Sigmoid colon (tissue), 7 donors: ENCODE results near the gene CLCN4. TPM values are rescaled to one million over a fixed set of nuclear protein-coding genes. Genes with fewer than 3 reads are reported as not detected.

ENCODE experiments used
- DNase-seq: peaks from one replicate; pipeline ENCODE4 v3.0.0-alpha.2; 2019
- H3K27ac ChIP-seq, 4 donors: fragments of 200-600 bp; sonication (generic); one replicate each; pipeline ENCODE4 v1.5.1; 2016 to 2019; ENCODE audit warnings: mild to moderate bottlenecking in 1 of 4
- H3K27me3 ChIP-seq, 3 donors: fragments of 200-600 bp; sonication (generic); one replicate each; pipeline ENCODE4 v1.5.1; 2019; ENCODE audit warnings: mild to moderate bottlenecking in 1 of 3
- H3K36me3 ChIP-seq, 4 donors: fragments of 200-600 bp; sonication (generic); one replicate each; pipeline ENCODE4 v1.5.1; 2016 to 2019
- H3K4me1 ChIP-seq, 4 donors: fragments of 200-600 bp; sonication (generic); one replicate each; pipeline ENCODE4 v1.5.1; 2017 to 2019
- H3K4me3 ChIP-seq, 4 donors: fragments of 200-600 bp; sonication (generic); one replicate each; pipeline ENCODE4 v1.5.1; 2017 to 2019; ENCODE audit warnings: mild to moderate bottlenecking in 2 of 4, moderate library complexity in 1 of 4
- H3K9me3 ChIP-seq, 4 donors: fragments of 200-600 bp in 3 of 4; sonication (generic) in 3 of 4; one replicate each; pipeline versions ENCODE4 v1.5.1 to v1.6.1; 2013 to 2019
- EP300 ChIP-seq, 4 donors: sonication (generic); formaldehyde crosslinking; IDR thresholded peaks; one replicate each; pipeline ENCODE4 v1.6.1; 2017; ENCODE audit warnings: antibody characterized with exemption in 4 of 4
- POLR2A ChIP-seq, 2 donors: fragments of 450-650 bp; IDR thresholded peaks; one replicate each; pipeline ENCODE4 v1.6.1; 2016; ENCODE audit warnings: antibody characterized with exemption in 2 of 2, mild to moderate bottlenecking in 2 of 2, moderate library complexity in 2 of 2
- POLR2AphosphoS5 ChIP-seq, 4 donors: sonication (generic); formaldehyde crosslinking; IDR thresholded peaks; one replicate each; pipeline ENCODE4 v1.6.1; 2017; ENCODE audit warnings: antibody characterized with exemption in 4 of 4
- WGBS, 2 donors: extraction: QIAGEN DNeasy Blood & Tissue Kit; methylation state at CpG; one replicate each; pipeline ENCODE4 v1.1.7; 2013; 5-methylcytosine and 5-hydroxymethylcytosine counted together
- intact Hi-C: fragments of 100-400 bp; cut with DNase I; formaldehyde crosslinking; loops from one replicate; pipeline ENCODE4 v1.15.1; 2023
- polyA plus RNA-seq, 3 donors: library from polyadenylated mRNA; stranded (reverse); fragments of 200-250 nt; gene quantifications; one replicate each; pipeline ENCODE4 v1.2.3, GENCODE V29; 2013
- total RNA-seq, 4 donors: library from RNA; depleted of rRNA; stranded (reverse); fragments of >200 nt; gene quantifications; one replicate each; pipeline ENCODE4 v1.1.0, GENCODE V29; 2016
- TF ChIP-seq, protein P1 (sequence below), 4 experiments: fragments of 450-650 bp in 3 of 4; fragments of 200-600 bp in 1 of 4; IDR thresholded peaks; one replicate each; pipeline ENCODE4 v1.5.1; 2016 to 2019; ENCODE audit warnings: antibody characterized with exemption in 4 of 4, mild to moderate bottlenecking in 3 of 4, moderate library complexity in 2 of 4
- donor health status: healthy with polysubstance abuse.
- donor health status: Bipolar disorder and iron deficiency.
- donor health status: healthy.

Gene CLCN4
- total and polyA plus RNA-seq, 7 donors: under 0.01 to 1.1 (median 0.71) TPM

DNA sequence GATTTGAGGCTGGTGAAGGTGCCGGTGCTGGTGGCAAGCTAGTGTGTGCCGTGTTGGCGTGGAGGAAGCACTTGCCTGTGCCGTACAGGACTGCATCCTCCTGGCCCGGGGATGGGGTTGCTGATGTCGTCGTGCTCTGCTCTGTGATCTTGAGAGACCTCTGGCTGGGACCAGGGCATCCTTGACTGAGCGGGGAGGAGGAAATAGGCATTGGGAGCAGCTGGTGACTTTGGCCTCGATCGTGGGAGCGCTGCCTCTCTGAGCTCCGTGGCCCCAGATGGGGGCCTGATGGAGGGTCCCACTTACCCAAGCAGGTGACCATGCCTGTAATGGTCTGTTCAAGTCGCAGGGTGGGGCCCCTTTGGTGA, 31.5 kb upstream of the CLCN4 start:
- no peak overlapping the region for H3K27ac ChIP-seq
- intact Hi-C loops: no loop called here
- peaks cover 0 to 28% (median 2%) of the 10 kb centered on the region in 4 donors for H3K36me3 ChIP-seq
- H3K9me3 ChIP-seq: no peaks in the 10 kb centered on the region
- TF ChIP-seq, protein P1, sequence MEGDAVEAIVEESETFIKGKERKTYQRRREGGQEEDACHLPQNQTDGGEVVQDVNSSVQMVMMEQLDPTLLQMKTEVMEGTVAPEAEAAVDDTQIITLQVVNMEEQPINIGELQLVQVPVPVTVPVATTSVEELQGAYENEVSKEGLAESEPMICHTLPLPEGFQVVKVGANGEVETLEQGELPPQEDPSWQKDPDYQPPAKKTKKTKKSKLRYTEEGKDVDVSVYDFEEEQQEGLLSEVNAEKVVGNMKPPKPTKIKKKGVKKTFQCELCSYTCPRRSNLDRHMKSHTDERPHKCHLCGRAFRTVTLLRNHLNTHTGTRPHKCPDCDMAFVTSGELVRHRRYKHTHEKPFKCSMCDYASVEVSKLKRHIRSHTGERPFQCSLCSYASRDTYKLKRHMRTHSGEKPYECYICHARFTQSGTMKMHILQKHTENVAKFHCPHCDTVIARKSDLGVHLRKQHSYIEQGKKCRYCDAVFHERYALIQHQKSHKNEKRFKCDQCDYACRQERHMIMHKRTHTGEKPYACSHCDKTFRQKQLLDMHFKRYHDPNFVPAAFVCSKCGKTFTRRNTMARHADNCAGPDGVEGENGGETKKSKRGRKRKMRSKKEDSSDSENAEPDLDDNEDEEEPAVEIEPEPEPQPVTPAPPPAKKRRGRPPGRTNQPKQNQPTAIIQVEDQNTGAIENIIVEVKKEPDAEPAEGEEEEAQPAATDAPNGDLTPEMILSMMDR (IDR thresholded peaks at IDR 0.05): no peak
- no peak for TF ChIP-seq POLR2AphosphoS5 (IDR thresholded peaks at IDR 0.05)
- no peak for TF ChIP-seq EP300 (IDR thresholded peaks at IDR 0.05)
- TF ChIP-seq POLR2A (IDR thresholded peaks at IDR 0.05): no peak
- no peak overlapping the region for H3K4me3 ChIP-seq
- peaks cover 0 to 3% (median 0%) of the 10 kb centered on the region in 4 donors for H3K4me1 ChIP-seq
- DNase-seq: no peak
- H3K27me3 ChIP-seq: no peaks in the 10 kb centered on the region
- 94 to 97% methylated on average over 13 of the region's 13 CpGs for WGBS, 2 donors

- intact Hi-C loops: no loop called here
- WGBS, 2 donors: 92 to 93% methylated on average over 23 of the region's 23 CpGs
- TF ChIP-seq POLR2AphosphoS5 (IDR thresholded peaks at IDR 0.05) (no peak), EP300 (IDR thresholded peaks at IDR 0.05) (no peak), POLR2A (IDR thresholded peaks at IDR 0.05) (no peak)
- TF ChIP-seq, protein P1 (IDR thresholded peaks at IDR 0.05): no peak
- Histone ChIP-seq H3K36me3 (peaks cover 0 to 28% (median 2%) of the 10 kb centered on the region in 4 donors), H3K27me3 (no peaks in the 10 kb centered on the region), H3K4me3 (no peak overlapping the region), H3K4me1 (peaks cover 0 to 3% (median 0%) of the 10 kb centered on the region in 4 donors), H3K27ac (no peak overlapping the region), H3K9me3 (no peaks in the 10 kb centered on the region)
- DNase-seq: no peak
Measured at GRCh38 chrX:10126044-10126443, 30.7 kb upstream of the CLCN4 start.

- Histone ChIP-seq H3K36me3 (peaks cover 0 to 31% (median 2%) of the 10 kb centered on the region in 4 donors), H3K4me3 (no peak overlapping the region), H3K4me1 (peaks cover 0 to 3% (median 0%) of the 10 kb centered on the region in 4 donors), H3K27ac (no peak overlapping the region), H3K27me3 (no peaks in the 10 kb centered on the region), H3K9me3 (no peaks in the 10 kb centered on the region)
- TF ChIP-seq POLR2A (IDR thresholded peaks at IDR 0.05) (no peak), POLR2AphosphoS5 (IDR thresholded peaks at IDR 0.05) (no peak), EP300 (IDR thresholded peaks at IDR 0.05) (no peak)
- TF ChIP-seq, protein P1 (IDR thresholded peaks at IDR 0.05): no peak
- WGBS, 2 donors: 95 to 96% methylated on average over 10 of the region's 10 CpGs
- intact Hi-C loops: no loop called here
- no peak for DNase-seq
Measured at GRCh38 chrX:10126834-10127233, 29.9 kb upstream of the CLCN4 start.

DNA sequence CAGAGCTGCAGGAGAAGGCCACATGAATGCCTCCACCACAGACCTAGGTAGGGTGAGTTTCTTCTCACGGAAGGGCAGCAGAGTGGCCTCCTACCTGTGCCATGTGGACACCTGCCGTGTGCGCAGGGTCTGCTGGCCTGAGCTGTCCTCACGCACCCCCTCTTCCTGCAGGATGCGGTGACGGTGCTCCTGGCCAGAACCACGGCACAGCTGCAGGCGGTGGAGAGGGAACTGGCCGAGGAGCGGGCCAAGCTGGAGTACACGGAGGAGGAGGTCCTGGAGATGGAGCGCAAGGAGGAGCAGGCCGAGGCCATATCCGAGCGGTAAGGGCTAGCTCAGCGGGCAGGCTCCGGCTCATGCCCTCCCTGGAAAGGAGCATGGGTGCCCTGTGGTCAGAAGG, 28.4 kb upstream of the CLCN4 start:
- no peaks in the 10 kb centered on the region for H3K9me3 ChIP-seq
- H3K27ac ChIP-seq: no peak overlapping the region
- no peak for DNase-seq
- H3K36me3 ChIP-seq: peaks cover 0 to 33% (median 2%) of the 10 kb centered on the region in 4 donors
- 97 to 98% methylated on average over 17 of the region's 17 CpGs for WGBS, 2 donors
- no peak overlapping the region for H3K4me3 ChIP-seq
- intact Hi-C loops: no loop called here
- H3K27me3 ChIP-seq: no peaks in the 10 kb centered on the region
- no peaks in the 10 kb centered on the region for H3K4me1 ChIP-seq
- TF ChIP-seq POLR2A (IDR thresholded peaks at IDR 0.05): no peak
- TF ChIP-seq POLR2AphosphoS5 (IDR thresholded peaks at IDR 0.05): no peak
- no peak for TF ChIP-seq EP300 (IDR thresholded peaks at IDR 0.05)
- TF ChIP-seq, protein P1 (IDR thresholded peaks at IDR 0.05): no peak

- Histone ChIP-seq H3K36me3 (peaks cover 0 to 33% (median 2%) of the 10 kb centered on the region in 4 donors), H3K4me3 (no peak overlapping the region), H3K4me1 (no peaks in the 10 kb centered on the region), H3K9me3 (no peaks in the 10 kb centered on the region), H3K27ac (no peak overlapping the region), H3K27me3 (no peaks in the 10 kb centered on the region)
- intact Hi-C loops: no loop called here
- no peak for TF ChIP-seq EP300 (IDR thresholded peaks at IDR 0.05)
- TF ChIP-seq, protein P1 (IDR thresholded peaks at IDR 0.05): no peak
- TF ChIP-seq POLR2A (IDR thresholded peaks at IDR 0.05): no peak
- TF ChIP-seq POLR2AphosphoS5 (IDR thresholded peaks at IDR 0.05): no peak
- no peak for DNase-seq
- 98% methylated on average over 12 of the region's 12 CpGs for WGBS, 2 donors
Measured at GRCh38 chrX:10129229-10129628, 27.5 kb upstream of the CLCN4 start.
